GM18498 (cell line): ENCODE data around the gene TRMT2B.
"Not testable (repeated sequence)": the region's sequence is repeated elsewhere in the genome, so short reads cannot be mapped to it uniquely, and the experiment has no call there.

Experiments used
- ATAC-seq: cut with Tn5 transposase; IDR thresholded peaks from one replicate; pipeline ENCODE4 v1.9.1; 2021; ENCODE audit warnings: mild to moderate bottlenecking, moderate library complexity; ENCODE audit not compliant: unreplicated experiment

TRMT2B gene

GRCh38 chrX:101051549-101052302 lies at the start of gene TRMT2B:
TSS of gene TRMT2B (minus strand) at chrX:101052111. CDS start at chrX:101042289, 9,822 bp downstream.
- peak; percentile 95 for ATAC-seq

GRCh38 chrX:101097546-101098453 lies 45.9 kb upstream of the TRMT2B start, which contains the start of gene CENPI:
TSS of gene CENPI (plus strand) at chrX:101098204. CDS start at chrX:101101071, 2,867 bp downstream.
- ATAC-seq, result peak; percentile 100

GRCh38 chrX:101091817-101092216 lies 39.9 kb upstream of the TRMT2B start:
- ATAC-seq, result no peak

GRCh38 chrX:101081231-101081630 lies 29.3 kb upstream of the TRMT2B start:
- no peak for ATAC-seq

- ATAC-seq, result no peak
Measured at GRCh38 chrX:101080326-101081124, 28.6 kb upstream of the TRMT2B start.

- no peak for ATAC-seq
Measured at GRCh38 chrX:101079736-101080270, 27.9 kb upstream of the TRMT2B start.

- no peak for ATAC-seq
Measured at GRCh38 chrX:101078716-101079598, 27.0 kb upstream of the TRMT2B start, which contains the start of gene TMEM35A. TSS of gene TMEM35A (plus strand) at chrX:101078879. CDS start at chrX:101079003, 124 bp downstream.

GRCh38 chrX:101071582-101071981 lies 19.7 kb upstream of the TRMT2B start:
- no peak for ATAC-seq

GRCh38 chrX:101062176-101062575 lies 10.3 kb upstream of the TRMT2B start:
- no peak for ATAC-seq

GRCh38 chrX:101057093-101057714 lies 5.3 kb upstream of the TRMT2B start:
- peak; percentile 78 for ATAC-seq

GRCh38 chrX:101056551-101056950 lies 4.6 kb upstream of the TRMT2B start:
- not testable (repeated sequence) for ATAC-seq

GRCh38 chrX:101051153-101051548 lies 760 bp downstream of the TRMT2B start:
- ATAC-seq, result no peak

- no peak for ATAC-seq
Measured at GRCh38 chrX:101040197-101040596, 11.7 kb downstream of the TRMT2B start.

GRCh38 chrX:101037231-101037630 lies 14.7 kb downstream of the TRMT2B start:
- ATAC-seq, result no peak

- ATAC-seq, result no peak
Measured at GRCh38 chrX:101029665-101030064, 22.2 kb downstream of the TRMT2B start.

- no peak for ATAC-seq
Measured at GRCh38 chrX:101028562-101028961, 23.3 kb downstream of the TRMT2B start.

- no peak for ATAC-seq
Measured at GRCh38 chrX:101025126-101025525, 26.8 kb downstream of the TRMT2B start.

- no peak for ATAC-seq
Measured at GRCh38 chrX:101022020-101022419, 29.9 kb downstream of the TRMT2B start.

GRCh38 chrX:101012031-101012430 lies 39.9 kb downstream of the TRMT2B start:
- not testable (repeated sequence) for ATAC-seq
